22Rv1 (cell line): ENCODE data around the gene TIMM29.

Experiments
- ZFX ChIP-seq: fragments of 450-650 bp; IDR thresholded peaks from 2 replicates; pipeline ENCODE4 v1.6.1; 2017; ENCODE audit warnings: antibody characterized with exemption, borderline replicate concordance
- TF ChIP-seq, protein P1 (sequence below): fragments of 450-650 bp; IDR thresholded peaks from 2 replicates; pipeline ENCODE4 v1.5.1; 2017; ENCODE audit warnings: mild to moderate bottlenecking

DNA sequence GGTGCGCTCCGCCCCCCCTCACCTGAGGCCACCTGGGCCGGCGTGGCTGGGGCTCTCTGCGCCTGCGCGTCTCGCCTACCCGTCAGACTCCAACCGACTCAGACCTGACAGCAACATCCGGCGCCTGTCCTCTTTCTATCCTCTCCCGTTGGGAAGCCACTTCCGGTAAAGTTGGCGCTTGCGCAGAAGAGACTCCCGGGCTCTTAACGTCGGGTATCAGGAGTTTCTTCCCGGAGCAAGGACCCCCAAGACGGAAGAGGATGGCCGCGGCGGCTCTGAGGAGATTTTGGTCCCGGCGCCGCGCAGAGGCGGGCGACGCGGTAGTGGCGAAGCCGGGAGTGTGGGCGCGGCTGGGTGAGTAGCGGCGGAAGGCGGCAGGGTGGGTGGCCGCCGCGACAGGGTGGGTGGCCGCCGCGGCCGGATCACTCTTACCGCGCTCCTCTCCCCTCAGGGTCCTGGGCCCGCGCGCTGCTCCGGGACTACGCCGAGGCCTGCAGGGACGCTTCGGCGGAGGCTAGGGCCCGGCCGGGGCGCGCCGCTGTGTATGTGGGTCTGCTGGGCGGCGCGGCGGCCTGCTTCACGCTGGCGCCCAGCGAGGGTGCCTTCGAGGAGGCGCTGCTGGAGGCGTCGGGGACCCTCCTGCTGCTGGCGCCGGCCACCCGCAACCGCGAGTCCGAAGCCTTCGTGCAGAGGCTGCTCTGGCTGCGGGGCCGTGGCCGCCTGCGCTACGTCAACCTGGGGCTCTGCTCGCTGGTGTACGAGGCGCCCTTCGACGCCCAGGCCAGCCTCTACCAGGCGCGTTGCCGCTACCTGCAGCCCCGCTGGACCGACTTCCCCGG, at the start of gene TIMM29, which contains the start of gene YIPF2:
- TF ChIP-seq, protein P1, sequence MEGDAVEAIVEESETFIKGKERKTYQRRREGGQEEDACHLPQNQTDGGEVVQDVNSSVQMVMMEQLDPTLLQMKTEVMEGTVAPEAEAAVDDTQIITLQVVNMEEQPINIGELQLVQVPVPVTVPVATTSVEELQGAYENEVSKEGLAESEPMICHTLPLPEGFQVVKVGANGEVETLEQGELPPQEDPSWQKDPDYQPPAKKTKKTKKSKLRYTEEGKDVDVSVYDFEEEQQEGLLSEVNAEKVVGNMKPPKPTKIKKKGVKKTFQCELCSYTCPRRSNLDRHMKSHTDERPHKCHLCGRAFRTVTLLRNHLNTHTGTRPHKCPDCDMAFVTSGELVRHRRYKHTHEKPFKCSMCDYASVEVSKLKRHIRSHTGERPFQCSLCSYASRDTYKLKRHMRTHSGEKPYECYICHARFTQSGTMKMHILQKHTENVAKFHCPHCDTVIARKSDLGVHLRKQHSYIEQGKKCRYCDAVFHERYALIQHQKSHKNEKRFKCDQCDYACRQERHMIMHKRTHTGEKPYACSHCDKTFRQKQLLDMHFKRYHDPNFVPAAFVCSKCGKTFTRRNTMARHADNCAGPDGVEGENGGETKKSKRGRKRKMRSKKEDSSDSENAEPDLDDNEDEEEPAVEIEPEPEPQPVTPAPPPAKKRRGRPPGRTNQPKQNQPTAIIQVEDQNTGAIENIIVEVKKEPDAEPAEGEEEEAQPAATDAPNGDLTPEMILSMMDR = no peak
- TF ChIP-seq ZFX = no peak
